HCT116 (cell line): ENCODE measurements around the gene ZNF605.

ENCODE experiments used
- ATF3 ChIP-seq: IDR thresholded peaks from 2 replicates; pipeline ENCODE4 v1.6.1; 2012
- CBX3 ChIP-seq: IDR thresholded peaks from 2 replicates; pipeline ENCODE4 v1.6.1; 2012; ENCODE audit warnings: low read depth
- EGR1 ChIP-seq: IDR thresholded peaks from 2 replicates; pipeline ENCODE4 v1.6.1; 2012; ENCODE audit warnings: low read depth
- FOSL1 ChIP-seq: IDR thresholded peaks from 2 replicates; pipeline ENCODE4 v1.6.1; 2012; ENCODE audit warnings: low read depth
- POLR2A ChIP-seq: IDR thresholded peaks from 2 replicates; pipeline ENCODE4 v1.7.0; 2011; ENCODE audit warnings: borderline replicate concordance; ENCODE audit not compliant: insufficient read depth, insufficient read length; ENCODE audit errors: extremely low read depth
- POLR2AphosphoS5 ChIP-seq: IDR thresholded peaks from 2 replicates; pipeline ENCODE4 v1.6.1; 2011; ENCODE audit warnings: mild to moderate bottlenecking, low read depth, low read length, moderate library complexity
- TF ChIP-seq, protein P1 (sequence below), 3 experiments: fragments of 200-600 bp in 1 of 3; sonication (generic) in 1 of 3; IDR thresholded peaks in 2 of 3; conservative IDR thresholded peaks in 1 of 3; 2 replicates each; pipeline ENCODE4 v1.5.1; 2012 to 2017; ENCODE audit warnings: low read depth in 2 of 3, low read length in 2 of 3, antibody characterized with exemption in 1 of 3, borderline replicate concordance in 1 of 3, control low read depth in 1 of 3, mild to moderate bottlenecking in 1 of 3, mixed read lengths in 1 of 3, mixed run types in 1 of 3, moderate library complexity in 1 of 3; ENCODE audit not compliant: insufficient read depth in 1 of 3

GRCh38 chr12:132953163-132953425 lies 3.0 kb downstream of the ZNF605 start:
- TF ChIP-seq POLR2A: no peak
- TF ChIP-seq, protein P1, sequence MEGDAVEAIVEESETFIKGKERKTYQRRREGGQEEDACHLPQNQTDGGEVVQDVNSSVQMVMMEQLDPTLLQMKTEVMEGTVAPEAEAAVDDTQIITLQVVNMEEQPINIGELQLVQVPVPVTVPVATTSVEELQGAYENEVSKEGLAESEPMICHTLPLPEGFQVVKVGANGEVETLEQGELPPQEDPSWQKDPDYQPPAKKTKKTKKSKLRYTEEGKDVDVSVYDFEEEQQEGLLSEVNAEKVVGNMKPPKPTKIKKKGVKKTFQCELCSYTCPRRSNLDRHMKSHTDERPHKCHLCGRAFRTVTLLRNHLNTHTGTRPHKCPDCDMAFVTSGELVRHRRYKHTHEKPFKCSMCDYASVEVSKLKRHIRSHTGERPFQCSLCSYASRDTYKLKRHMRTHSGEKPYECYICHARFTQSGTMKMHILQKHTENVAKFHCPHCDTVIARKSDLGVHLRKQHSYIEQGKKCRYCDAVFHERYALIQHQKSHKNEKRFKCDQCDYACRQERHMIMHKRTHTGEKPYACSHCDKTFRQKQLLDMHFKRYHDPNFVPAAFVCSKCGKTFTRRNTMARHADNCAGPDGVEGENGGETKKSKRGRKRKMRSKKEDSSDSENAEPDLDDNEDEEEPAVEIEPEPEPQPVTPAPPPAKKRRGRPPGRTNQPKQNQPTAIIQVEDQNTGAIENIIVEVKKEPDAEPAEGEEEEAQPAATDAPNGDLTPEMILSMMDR (IDR thresholded peaks at IDR 0.05 in 2 of 3, conservative IDR thresholded peaks at IDR 0.05 in 1 of 3; ENCODE audit: borderline replicate concordance in 1 of 3, insufficient read depth in 1 of 3, low read depth in 2 of 3, low read length in 2 of 3): no peak
- no peak for TF ChIP-seq CBX3
- no peak for TF ChIP-seq POLR2AphosphoS5
- no peak for TF ChIP-seq EGR1
- TF ChIP-seq FOSL1: no peak
- TF ChIP-seq ATF3: no peak
